ENCODE data around the gene SSX3. TPM values are rescaled to one million over a fixed set of nuclear protein-coding genes. Genes with fewer than 3 reads are reported as not detected.
"Not testable (repeated sequence)": the region's sequence is repeated elsewhere in the genome, so short reads cannot be mapped to it uniquely, and the experiment has no call there.

The SSX3 gene, protein sequence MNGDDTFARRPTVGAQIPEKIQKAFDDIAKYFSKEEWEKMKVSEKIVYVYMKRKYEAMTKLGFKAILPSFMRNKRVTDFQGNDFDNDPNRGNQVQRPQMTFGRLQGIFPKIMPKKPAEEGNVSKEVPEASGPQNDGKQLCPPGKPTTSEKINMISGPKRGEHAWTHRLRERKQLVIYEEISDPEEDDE
- total RNA-seq (ENCODE audit: unreplicated experiment), result not detected
- long read RNA-seq, result 0 reads

- not testable (repeated sequence) for H3K27me3 Mint-ChIP-seq (ENCODE audit: unreplicated experiment); DNase-seq (ENCODE audit: low spot score); H3K9me3 Mint-ChIP-seq (ENCODE audit: unreplicated experiment); H3K4me1 Mint-ChIP-seq (ENCODE audit: unreplicated experiment); H3K36me3 Mint-ChIP-seq (ENCODE audit: low read depth, unreplicated experiment); H3K4me3 Mint-ChIP-seq (ENCODE audit: unreplicated experiment); H3K27ac Mint-ChIP-seq (ENCODE audit: unreplicated experiment)
These were observed at the start of gene SSX3 for GRCh38 chrX:48356315-48357094. Gene SSX3 (minus strand): TSS chrX:48356703. CDS start chrX:48355249, 1,454 bp downstream.

- H3K4me1 Mint-ChIP-seq (ENCODE audit: unreplicated experiment); H3K9me3 Mint-ChIP-seq (ENCODE audit: unreplicated experiment); H3K4me3 Mint-ChIP-seq (ENCODE audit: unreplicated experiment); H3K27me3 Mint-ChIP-seq (ENCODE audit: unreplicated experiment); H3K36me3 Mint-ChIP-seq (ENCODE audit: low read depth, unreplicated experiment): not testable (repeated sequence)
- peak overlapping the region; percentile 78 for H3K27ac Mint-ChIP-seq (ENCODE audit: unreplicated experiment)
- DNase-seq (ENCODE audit: low spot score), result peak; percentile 7
These were observed 41.3 kb upstream of the SSX3 start for GRCh38 chrX:48397825-48398224.

DNA sequence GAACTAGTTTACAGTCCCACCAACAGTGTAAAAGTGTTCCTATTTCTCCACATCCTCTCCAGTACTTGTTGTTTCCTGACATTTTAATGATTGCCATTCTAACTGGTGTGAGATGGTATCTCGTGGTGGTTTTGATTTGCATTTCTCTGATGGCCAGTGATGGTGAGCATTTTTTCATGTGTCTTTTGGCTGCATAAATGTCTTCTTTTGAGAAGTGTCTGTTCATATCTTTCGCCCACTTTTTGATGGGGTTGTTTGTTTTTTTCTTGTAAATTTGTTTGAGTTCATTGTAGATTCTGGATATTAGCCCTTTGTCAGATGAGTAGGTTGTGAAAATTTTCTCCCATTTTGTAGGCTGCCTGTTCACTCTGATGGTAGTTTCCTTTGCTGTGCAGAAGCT, 40.4 kb upstream of the SSX3 start:
- H3K27ac Mint-ChIP-seq (ENCODE audit: unreplicated experiment); H3K36me3 Mint-ChIP-seq (ENCODE audit: low read depth, unreplicated experiment); H3K9me3 Mint-ChIP-seq (ENCODE audit: unreplicated experiment); H3K27me3 Mint-ChIP-seq (ENCODE audit: unreplicated experiment); H3K4me1 Mint-ChIP-seq (ENCODE audit: unreplicated experiment); H3K4me3 Mint-ChIP-seq (ENCODE audit: unreplicated experiment); DNase-seq (ENCODE audit: low spot score): not testable (repeated sequence)

DNA sequence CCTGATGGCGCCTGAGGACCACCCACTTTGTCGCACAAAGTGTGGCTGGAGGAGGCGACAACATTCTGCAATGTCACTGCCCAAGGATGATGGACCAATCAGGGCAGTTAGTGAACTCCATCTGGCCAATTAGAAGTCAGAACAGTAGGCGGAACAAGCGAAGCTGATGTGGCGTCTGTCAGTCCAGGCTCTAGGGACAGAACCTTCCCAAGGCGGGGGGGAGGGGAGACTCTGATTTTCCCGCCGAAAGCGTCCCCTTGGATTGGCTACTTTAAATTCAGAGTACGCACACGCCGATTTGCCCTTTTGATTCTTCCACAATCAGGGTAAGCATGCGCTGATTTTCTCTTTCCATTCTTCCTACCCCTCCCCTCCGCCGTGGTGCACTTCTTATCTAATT, 26.7 kb upstream of the SSX3 start, which contains the start of gene SSX4:
Gene SSX4, plus strand, starts transcription at position 301 of the 400 bp plus-strand sequence. CDS start 515 bp downstream, outside the sequence.
- H3K27me3 Mint-ChIP-seq (ENCODE audit: unreplicated experiment); H3K4me3 Mint-ChIP-seq (ENCODE audit: unreplicated experiment); DNase-seq (ENCODE audit: low spot score); H3K9me3 Mint-ChIP-seq (ENCODE audit: unreplicated experiment); H3K4me1 Mint-ChIP-seq (ENCODE audit: unreplicated experiment); H3K36me3 Mint-ChIP-seq (ENCODE audit: low read depth, unreplicated experiment); H3K27ac Mint-ChIP-seq (ENCODE audit: unreplicated experiment): not testable (repeated sequence)

- H3K4me3 Mint-ChIP-seq (ENCODE audit: unreplicated experiment), result not testable (repeated sequence)
These were observed 13.9 kb upstream of the SSX3 start for GRCh38 chrX:48370408-48370807.

GRCh38 chrX:48367717-48368408, 11.4 kb upstream of the SSX3 start:
- H3K27me3 Mint-ChIP-seq (ENCODE audit: unreplicated experiment); H3K27ac Mint-ChIP-seq (ENCODE audit: unreplicated experiment): not testable (repeated sequence)

More at GRCh38 chrX:48370408-48370807, 13.9 kb upstream of the SSX3 start:
- not testable (repeated sequence) for H3K36me3 Mint-ChIP-seq (ENCODE audit: low read depth, unreplicated experiment); H3K4me1 Mint-ChIP-seq (ENCODE audit: unreplicated experiment); H3K9me3 Mint-ChIP-seq (ENCODE audit: unreplicated experiment); H3K27ac Mint-ChIP-seq (ENCODE audit: unreplicated experiment); DNase-seq (ENCODE audit: low spot score); H3K27me3 Mint-ChIP-seq (ENCODE audit: unreplicated experiment)

GRCh38 chrX:48359281-48359680, 2.8 kb upstream of the SSX3 start:
- H3K4me3 Mint-ChIP-seq (ENCODE audit: unreplicated experiment); H3K27ac Mint-ChIP-seq (ENCODE audit: unreplicated experiment); DNase-seq (ENCODE audit: low spot score); H3K27me3 Mint-ChIP-seq (ENCODE audit: unreplicated experiment); H3K9me3 Mint-ChIP-seq (ENCODE audit: unreplicated experiment); H3K4me1 Mint-ChIP-seq (ENCODE audit: unreplicated experiment); H3K36me3 Mint-ChIP-seq (ENCODE audit: low read depth, unreplicated experiment): not testable (repeated sequence)

More at GRCh38 chrX:48367717-48368408, 11.4 kb upstream of the SSX3 start:
- not testable (repeated sequence) for H3K4me3 Mint-ChIP-seq (ENCODE audit: unreplicated experiment); DNase-seq (ENCODE audit: low spot score); H3K4me1 Mint-ChIP-seq (ENCODE audit: unreplicated experiment); H3K9me3 Mint-ChIP-seq (ENCODE audit: unreplicated experiment); H3K36me3 Mint-ChIP-seq (ENCODE audit: low read depth, unreplicated experiment)

DNA sequence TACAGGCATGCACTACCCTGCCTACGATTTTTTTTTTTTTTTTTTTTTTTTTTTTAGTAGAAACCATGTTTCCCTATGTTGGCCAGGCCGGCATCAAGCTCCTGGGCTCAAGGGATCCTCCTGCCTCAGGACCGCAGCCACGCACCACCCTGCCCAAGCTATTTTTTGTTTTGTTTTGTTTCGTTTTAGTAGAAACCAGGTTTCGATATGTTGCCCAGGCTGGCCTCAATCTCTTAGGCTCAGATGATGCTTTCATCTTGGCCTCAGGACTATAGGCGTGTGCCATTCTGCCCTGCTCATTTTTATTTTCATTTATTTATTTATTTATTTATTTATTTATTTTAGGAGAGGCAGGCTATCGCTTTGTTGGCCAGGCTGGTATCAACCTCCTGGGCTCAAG, 1.2 kb upstream of the SSX3 start:
- Mint-ChIP-seq H3K27ac (ENCODE audit: unreplicated experiment) (no peak overlapping the region), H3K36me3 (ENCODE audit: low read depth, unreplicated experiment) (no peaks in the 10 kb centered on the region), H3K4me1 (ENCODE audit: unreplicated experiment) (no peaks in the 10 kb centered on the region), H3K27me3 (ENCODE audit: unreplicated experiment) (peaks cover 1% of the 10 kb centered on the region), H3K4me3 (ENCODE audit: unreplicated experiment) (no peak overlapping the region), H3K9me3 (ENCODE audit: unreplicated experiment) (no peaks in the 10 kb centered on the region)
- DNase-seq (ENCODE audit: low spot score), result no peak
- TF ChIP-seq, protein P1, sequence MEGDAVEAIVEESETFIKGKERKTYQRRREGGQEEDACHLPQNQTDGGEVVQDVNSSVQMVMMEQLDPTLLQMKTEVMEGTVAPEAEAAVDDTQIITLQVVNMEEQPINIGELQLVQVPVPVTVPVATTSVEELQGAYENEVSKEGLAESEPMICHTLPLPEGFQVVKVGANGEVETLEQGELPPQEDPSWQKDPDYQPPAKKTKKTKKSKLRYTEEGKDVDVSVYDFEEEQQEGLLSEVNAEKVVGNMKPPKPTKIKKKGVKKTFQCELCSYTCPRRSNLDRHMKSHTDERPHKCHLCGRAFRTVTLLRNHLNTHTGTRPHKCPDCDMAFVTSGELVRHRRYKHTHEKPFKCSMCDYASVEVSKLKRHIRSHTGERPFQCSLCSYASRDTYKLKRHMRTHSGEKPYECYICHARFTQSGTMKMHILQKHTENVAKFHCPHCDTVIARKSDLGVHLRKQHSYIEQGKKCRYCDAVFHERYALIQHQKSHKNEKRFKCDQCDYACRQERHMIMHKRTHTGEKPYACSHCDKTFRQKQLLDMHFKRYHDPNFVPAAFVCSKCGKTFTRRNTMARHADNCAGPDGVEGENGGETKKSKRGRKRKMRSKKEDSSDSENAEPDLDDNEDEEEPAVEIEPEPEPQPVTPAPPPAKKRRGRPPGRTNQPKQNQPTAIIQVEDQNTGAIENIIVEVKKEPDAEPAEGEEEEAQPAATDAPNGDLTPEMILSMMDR (IDR thresholded peaks at IDR 0.05; ENCODE audit: unreplicated experiment), result no peak

GRCh38 chrX:48346059-48346458, 10.4 kb downstream of the SSX3 start:
- not testable (repeated sequence) for H3K4me3 Mint-ChIP-seq (ENCODE audit: unreplicated experiment); H3K4me1 Mint-ChIP-seq (ENCODE audit: unreplicated experiment); H3K9me3 Mint-ChIP-seq (ENCODE audit: unreplicated experiment); DNase-seq (ENCODE audit: low spot score); H3K27ac Mint-ChIP-seq (ENCODE audit: unreplicated experiment); H3K27me3 Mint-ChIP-seq (ENCODE audit: unreplicated experiment); H3K36me3 Mint-ChIP-seq (ENCODE audit: low read depth, unreplicated experiment)

- not testable (repeated sequence) for H3K36me3 Mint-ChIP-seq (ENCODE audit: low read depth, unreplicated experiment); H3K4me3 Mint-ChIP-seq (ENCODE audit: unreplicated experiment); H3K27ac Mint-ChIP-seq (ENCODE audit: unreplicated experiment); H3K4me1 Mint-ChIP-seq (ENCODE audit: unreplicated experiment); H3K27me3 Mint-ChIP-seq (ENCODE audit: unreplicated experiment); DNase-seq (ENCODE audit: low spot score); H3K9me3 Mint-ChIP-seq (ENCODE audit: unreplicated experiment)
These were observed 42.5 kb downstream of the SSX3 start for GRCh38 chrX:48313996-48314395.

All from endothelial cell (in vitro differentiated cells).